GM23248 (cell line): Measurements from ENCODE around the gene LDB2. TPM values are rescaled to one million over a fixed set of nuclear protein-coding genes. Genes with fewer than 3 reads are reported as not detected.

Source experiments
- DNase-seq: peaks from one replicate; pipeline ENCODE4 v3.0.0-alpha.2; 2015
- H2AFZ ChIP-seq: fragments of 200-600 bp; sonication (generic); 2 replicates; pipeline ENCODE4 v1.6.1; 2016; ENCODE audit warnings: antibody characterized with exemption
- H3F3A ChIP-seq: fragments of 200-600 bp; sonication (generic); 2 replicates; pipeline ENCODE4 v1.6.1; 2016; ENCODE audit warnings: mild to moderate bottlenecking, antibody characterized with exemption, mixed run types; ENCODE audit not compliant: insufficient read depth
- H3K27ac ChIP-seq: fragments of 200-600 bp; sonication (generic); 2 replicates; pipeline ENCODE4 v1.5.1; 2016; ENCODE audit warnings: mild to moderate bottlenecking
- H3K27me3 ChIP-seq: fragments of 200-600 bp; sonication (generic); replicated peaks from 2 replicates; pipeline ENCODE4 v1.6.1; 2016; ENCODE audit warnings: mild to moderate bottlenecking; ENCODE audit not compliant: insufficient read depth
- H3K36me3 ChIP-seq: fragments of 200-600 bp; sonication (generic); 2 replicates; pipeline ENCODE4 v1.6.1; 2016; ENCODE audit warnings: low read depth, mild to moderate bottlenecking
- H3K4me1 ChIP-seq: fragments of 200-600 bp; sonication (generic); 2 replicates; pipeline ENCODE4 v1.6.1; 2016; ENCODE audit warnings: mild to moderate bottlenecking; ENCODE audit not compliant: insufficient read depth
- H3K4me2 ChIP-seq: fragments of 200-600 bp; sonication (generic); one replicate; pipeline ENCODE4 v1.6.1; 2016; ENCODE audit warnings: mild to moderate bottlenecking; ENCODE audit not compliant: unreplicated experiment
- H3K4me3 ChIP-seq: fragments of 200-600 bp; sonication (generic); 2 replicates; pipeline ENCODE4 v1.5.1; 2016; ENCODE audit warnings: mild to moderate bottlenecking
- H3K79me2 ChIP-seq: fragments of 200-600 bp; sonication (generic); 2 replicates; pipeline ENCODE4 v1.6.1; 2016; ENCODE audit warnings: mild to moderate bottlenecking; ENCODE audit not compliant: insufficient read depth
- H3K9ac ChIP-seq: fragments of 200-600 bp; sonication (generic); 2 replicates; pipeline ENCODE4 v1.6.1; 2016; ENCODE audit warnings: mild to moderate bottlenecking
- H3K9me2 ChIP-seq: fragments of 200-600 bp; sonication (generic); 2 replicates; pipeline ENCODE4 v1.6.1; 2016; ENCODE audit warnings: mixed run types, mild to moderate bottlenecking, moderate library complexity; ENCODE audit not compliant: insufficient read depth
- H3K9me3 ChIP-seq: fragments of 200-600 bp; sonication (generic); one replicate; pipeline ENCODE4 v1.6.1; 2017; ENCODE audit warnings: low read depth
- H4K20me1 ChIP-seq: fragments of 200-600 bp; sonication (generic); 2 replicates; pipeline ENCODE4 v1.6.0; 2016; ENCODE audit not compliant: insufficient read depth
- EZH2 ChIP-seq: fragments of 200-600 bp; sonication (generic); IDR thresholded peaks from 2 replicates; pipeline ENCODE4 v1.6.1; 2018; ENCODE audit warnings: antibody characterized with exemption, mild to moderate bottlenecking; ENCODE audit not compliant: insufficient read depth, poor library complexity, severe bottlenecking
- EZH2phosphoT487 ChIP-seq: fragments of 200-600 bp; sonication (generic); IDR thresholded peaks from 2 replicates; pipeline ENCODE4 v1.6.1; 2018; ENCODE audit warnings: antibody characterized with exemption, moderate library complexity, mild to moderate bottlenecking, low read depth; ENCODE audit not compliant: insufficient read depth
- WGBS, 2 experiments: methylation state at CpG; one replicate each; pipeline ENCODE4 v1.1.6; 2015 to 2017; ENCODE audit warnings: low lambda C conversion rate in 2 of 2, low coverage in 1 of 2; ENCODE audit errors: missing lambda C conversion rate in 2 of 2; 5-methylcytosine and 5-hydroxymethylcytosine counted together
- in situ Hi-C: fragments of 300-500 bp; cut with MboI; formaldehyde crosslinking; loops from 2 replicates; pipeline ENCODE4 v1.15.0; 2020
- polyA plus RNA-seq: library from polyadenylated mRNA; unstranded; fragments of >200 nt; fragmentation: Nextera tagmentation; extraction: Ambion mirVana; gene quantifications from 2 replicates; pipeline ENCODE4 v1.2.1, GENCODE V29; 2016
- total RNA-seq: library from RNA; depleted of rRNA; stranded (reverse); fragments of >200 nt; shearing (Covaris generic); gene quantifications from 2 replicates; pipeline ENCODE4 v1.2.3, GENCODE V29; 2014

Gene LDB2
- total and polyA plus RNA-seq, 2 experiments from 2014 or later, result 52.8 to 76.6 TPM

DNA sequence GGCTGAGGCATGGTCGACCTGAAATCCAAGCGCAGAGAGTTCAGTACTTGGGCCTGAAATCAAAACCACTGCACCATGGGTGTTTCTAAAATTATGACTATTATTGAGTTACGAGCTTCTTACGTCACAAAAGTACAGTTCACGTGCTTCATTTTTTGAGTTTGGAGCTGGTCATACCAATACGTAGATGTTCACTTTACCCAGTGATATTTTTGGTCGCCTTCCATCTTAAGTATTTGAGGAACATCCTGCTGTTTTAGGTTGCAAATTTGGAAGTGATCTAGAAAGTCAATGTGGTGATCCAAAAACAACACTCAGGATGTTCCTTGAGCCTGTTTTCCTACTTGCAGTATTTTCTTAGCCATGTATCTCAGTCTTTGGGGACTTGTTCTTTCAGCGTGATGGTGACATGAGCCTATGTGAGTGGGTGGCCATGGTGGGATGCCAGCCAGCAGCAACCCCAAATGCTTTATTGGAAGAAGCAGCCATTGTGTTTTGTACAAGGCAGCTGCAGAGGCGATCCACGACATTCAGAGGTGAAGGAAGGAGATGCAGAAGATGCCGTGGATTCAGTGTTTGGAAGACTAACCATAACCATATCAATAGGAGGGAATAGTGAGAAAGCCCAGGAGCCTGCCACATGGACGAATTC lies 28.7 kb downstream of the LDB2 start:
- Histone ChIP-seq H2AFZ (no peak overlapping the region), H3K27me3 (no peaks in the 10 kb centered on the region), H3F3A (peaks cover 8% of the 10 kb centered on the region), H3K79me2 (peaks cover 92% of the 10 kb centered on the region), H3K27ac (no peak overlapping the region), H3K9me3 (no peaks in the 10 kb centered on the region), H3K9ac (no peak overlapping the region), H4K20me1 (no peaks in the 10 kb centered on the region), H3K36me3 (peaks cover 16% of the 10 kb centered on the region; the same call in 1 of the 2 replicates), H3K4me3 (no peak overlapping the region), H3K9me2 (no peaks in the 10 kb centered on the region), H3K4me1 (peaks cover 5% of the 10 kb centered on the region), H3K4me2 (no peak overlapping the region)
- no peak for DNase-seq
- 93 to 96% methylated on average over 12 of the region's 12 CpGs for WGBS, 2 experiments
- in situ Hi-C loops, result no loop called here
- TF ChIP-seq EZH2 (no peak), EZH2phosphoT487 (no peak)

DNA sequence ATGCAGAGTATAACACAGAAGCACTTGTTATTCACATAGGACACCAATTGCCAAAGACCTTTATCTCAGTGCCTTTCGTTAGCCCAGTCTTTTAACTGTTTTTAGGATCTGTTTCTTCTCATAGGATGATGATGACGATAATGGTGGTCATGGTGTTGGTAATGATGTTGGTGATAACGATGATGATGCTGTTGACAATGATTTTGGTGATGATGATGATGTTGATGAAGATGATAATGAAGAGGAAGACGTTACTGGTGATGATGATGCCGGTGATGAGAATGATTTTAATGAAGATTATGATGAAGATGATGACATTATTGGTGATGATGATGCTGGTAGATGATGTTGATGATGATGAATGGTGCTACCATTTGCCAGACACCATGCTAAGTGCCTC lies 29.8 kb downstream of the LDB2 start:
- 91 to 95% methylated on average over 5 of the region's 5 CpGs for WGBS, 2 experiments
- DNase-seq, result no peak
- in situ Hi-C loops, result no loop called here
- Histone ChIP-seq H3K4me2 (no peak overlapping the region), H3K36me3 (peaks cover 16% of the 10 kb centered on the region; the same call in 1 of the 2 replicates), H3K27ac (no peak overlapping the region), H3F3A (peaks cover 3% of the 10 kb centered on the region; the same call in 1 of the 2 replicates), H3K9me2 (no peaks in the 10 kb centered on the region), H4K20me1 (no peaks in the 10 kb centered on the region), H3K9ac (no peak overlapping the region), H3K27me3 (no peaks in the 10 kb centered on the region), H3K9me3 (no peaks in the 10 kb centered on the region), H2AFZ (no peak overlapping the region), H3K79me2 (peaks cover 91% of the 10 kb centered on the region), H3K4me1 (0 out of 2 replicates have a peak, but pooled peaks cover 6% of the 10 kb centered on the region), H3K4me3 (no peak overlapping the region)
- TF ChIP-seq EZH2phosphoT487 (no peak), EZH2 (no peak)

DNA sequence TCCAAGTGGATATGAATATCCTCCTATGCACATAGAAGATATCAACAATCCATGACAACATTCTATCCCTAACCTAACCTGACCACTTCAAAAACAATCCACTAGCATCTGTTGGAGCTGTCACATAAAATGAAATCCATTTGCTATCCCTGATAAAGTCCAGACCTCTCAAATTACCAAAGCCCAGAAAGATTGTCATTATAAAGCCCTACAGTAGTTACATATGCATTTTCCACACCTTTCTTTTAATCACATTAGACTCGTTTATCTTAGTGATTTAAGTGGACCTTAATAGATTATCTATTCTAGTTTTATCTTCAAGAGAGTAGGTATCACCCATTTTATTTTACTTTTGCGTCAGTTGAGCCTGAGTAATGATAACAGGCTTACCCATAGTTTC lies 30.6 kb downstream of the LDB2 start:
- TF ChIP-seq EZH2 (no peak), EZH2phosphoT487 (no peak)
- no peak overlapping the region for H3K4me2 ChIP-seq
- no peaks in the 10 kb centered on the region for H3K27me3 ChIP-seq
- 0 out of 2 replicates have a peak, but pooled peaks cover 6% of the 10 kb centered on the region for H3K4me1 ChIP-seq
- in situ Hi-C loops, result no loop called here
- peaks cover 89% of the 10 kb centered on the region for H3K79me2 ChIP-seq
- no peak overlapping the region for H3K4me3 ChIP-seq
- H4K20me1 ChIP-seq, result no peaks in the 10 kb centered on the region
- no peak for DNase-seq
- H3K9ac ChIP-seq, result no peak overlapping the region
- H2AFZ ChIP-seq, result no peak overlapping the region
- H3K9me2 ChIP-seq, result no peaks in the 10 kb centered on the region
- peaks cover 3% of the 10 kb centered on the region; the same call in 1 of the 2 replicates for H3F3A ChIP-seq
- 36 to 56% methylated on average over 2 of the region's 2 CpGs for WGBS, 2 experiments
- H3K27ac ChIP-seq, result no peak overlapping the region
- no peaks in the 10 kb centered on the region for H3K9me3 ChIP-seq
- H3K36me3 ChIP-seq, result peaks cover 16% of the 10 kb centered on the region; the same call in 1 of the 2 replicates

DNA sequence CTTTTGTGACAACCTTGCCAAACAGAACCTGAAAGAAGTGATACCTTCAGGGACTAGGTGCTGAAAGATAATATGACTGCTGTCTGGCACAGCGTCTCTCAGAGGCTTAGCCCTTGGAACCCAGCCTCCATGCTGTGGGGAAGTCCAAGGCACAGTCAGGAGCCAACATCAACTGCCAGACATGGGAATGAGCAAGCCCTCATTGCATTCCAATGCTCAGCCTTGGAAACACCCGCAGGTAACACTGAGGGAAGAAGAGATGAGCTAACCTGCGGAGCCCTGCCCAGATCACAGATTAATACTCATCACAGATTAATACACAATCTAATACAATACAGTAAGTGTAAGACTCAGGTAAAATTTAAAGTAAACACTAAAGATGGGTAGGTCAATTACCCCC lies 31.5 kb downstream of the LDB2 start:
- peaks cover 89% of the 10 kb centered on the region for H3K79me2 ChIP-seq
- no peaks in the 10 kb centered on the region for H4K20me1 ChIP-seq
- no peak overlapping the region for H2AFZ ChIP-seq
- no peaks in the 10 kb centered on the region for H3K27me3 ChIP-seq
- no peak for DNase-seq
- H3K9me3 ChIP-seq, result no peaks in the 10 kb centered on the region
- in situ Hi-C loops, result no loop called here
- H3K4me3 ChIP-seq, result no peak overlapping the region
- H3K9ac ChIP-seq, result no peak overlapping the region
- H3K27ac ChIP-seq, result no peak overlapping the region
- H3F3A ChIP-seq, result peaks cover 5% of the 10 kb centered on the region; the same call in 1 of the 2 replicates
- H3K4me1 ChIP-seq, result 0 out of 2 replicates have a peak, but pooled peaks cover 6% of the 10 kb centered on the region
- TF ChIP-seq EZH2 (no peak), EZH2phosphoT487 (no peak)
- peaks cover 11% of the 10 kb centered on the region; the same call in 1 of the 2 replicates for H3K36me3 ChIP-seq
- no peaks in the 10 kb centered on the region for H3K9me2 ChIP-seq
- 89 to 92% methylated on average over 3 of the region's 3 CpGs for WGBS, 2 experiments
- no peak overlapping the region for H3K4me2 ChIP-seq
